NCI-H82 (cell line): ENCODE results near the gene CABYR.

Source experiments
- DNase-seq: peaks from one replicate; lab custom pipeline; 2025; lab: John Stamatoyannopoulos, UW

The CABYR gene

DNA sequence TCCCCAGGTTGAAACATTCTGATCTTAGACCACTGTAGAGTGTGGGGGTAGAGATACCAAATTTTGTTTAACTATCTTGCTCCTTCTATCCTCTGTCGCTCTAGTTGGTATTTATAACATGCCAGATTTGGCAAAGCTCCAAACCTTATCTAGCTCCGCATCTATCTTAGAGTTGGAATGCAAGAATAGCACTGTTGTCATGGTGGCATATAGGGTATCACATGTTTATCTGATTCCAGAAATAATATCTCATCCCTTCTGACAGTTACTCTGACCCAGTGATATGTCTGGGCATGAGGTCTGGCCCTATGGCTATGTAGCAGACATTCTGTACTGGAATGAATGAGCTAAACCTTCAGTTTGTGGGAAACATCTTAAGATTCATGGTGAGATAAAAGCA lies 51.7 kb downstream of the CABYR start:
- DNase-seq, result no peak

DNA sequence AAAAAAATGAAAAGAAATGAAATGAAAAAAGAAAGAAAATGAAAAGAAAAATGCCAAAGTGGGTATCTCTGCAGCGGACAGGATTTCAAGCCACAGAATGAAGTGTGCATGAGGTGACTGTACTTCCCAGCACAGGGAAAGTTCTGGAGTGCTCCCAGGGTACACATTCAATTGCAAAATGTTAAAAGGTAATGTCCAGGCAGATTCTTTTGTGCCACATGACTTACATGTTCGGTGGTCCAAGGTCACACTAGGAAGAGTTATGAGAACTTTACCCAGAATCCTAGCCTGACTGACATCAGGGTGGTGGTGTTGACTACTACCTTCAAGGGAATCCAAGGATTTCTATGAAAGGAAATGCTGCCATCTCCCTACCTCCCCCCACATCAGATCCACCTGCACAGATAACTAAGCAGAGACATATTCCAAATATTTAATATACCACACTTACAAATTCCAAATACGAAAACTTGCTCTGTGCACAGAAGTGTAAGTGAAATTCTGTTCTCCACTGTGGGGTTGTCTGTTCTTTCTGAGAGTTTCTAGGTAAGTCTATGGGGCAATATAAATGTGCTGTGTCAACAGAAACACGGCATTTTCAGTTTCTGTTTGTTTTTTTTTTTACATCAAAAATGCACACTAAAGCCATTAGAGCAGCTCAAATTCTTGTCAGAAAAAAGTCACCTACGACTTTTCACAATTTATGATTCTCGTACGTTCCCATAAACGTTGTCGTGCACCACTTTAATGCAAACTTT lies 56.6 kb downstream of the CABYR start:
- no peak for DNase-seq

DNA sequence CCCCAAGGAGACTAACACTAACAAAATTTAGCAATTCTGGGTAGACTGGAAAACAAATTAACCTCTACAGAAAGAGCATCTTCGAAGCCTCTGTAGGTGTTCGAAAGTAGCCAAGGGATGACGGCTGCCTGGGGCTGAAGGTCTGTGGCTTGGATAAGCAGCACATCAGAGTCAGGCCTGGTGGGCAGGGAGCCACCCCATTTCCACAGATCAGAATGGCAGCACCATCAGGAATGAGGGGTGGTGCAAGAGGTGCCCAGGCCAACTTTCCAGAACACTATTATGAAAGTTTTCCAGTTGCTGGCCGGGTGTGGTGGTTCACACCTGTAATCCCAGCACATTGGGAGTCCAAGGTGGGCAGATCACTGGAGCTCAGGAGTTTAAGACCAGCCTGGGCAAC lies 57.9 kb downstream of the CABYR start:
- DNase-seq, result no peak

DNA sequence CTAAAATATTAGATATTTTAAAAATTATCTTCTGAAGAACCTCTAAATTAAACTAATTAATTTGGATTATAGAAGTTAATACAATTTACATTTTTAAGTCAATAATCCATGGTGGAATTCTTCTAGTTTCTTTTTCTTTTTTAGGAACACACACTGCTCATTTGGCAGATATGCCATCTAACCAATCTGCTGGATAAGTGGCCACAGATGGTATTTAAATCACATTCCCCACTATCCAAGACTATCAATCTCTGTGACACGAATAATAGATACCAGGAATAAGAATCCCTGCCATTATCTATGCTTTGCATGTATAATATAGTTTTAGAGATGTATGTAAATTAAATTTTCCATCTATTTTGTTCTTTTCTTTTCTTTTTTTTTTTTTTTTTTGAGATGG lies 58.5 kb downstream of the CABYR start:
- DNase-seq, result no peak

DNA sequence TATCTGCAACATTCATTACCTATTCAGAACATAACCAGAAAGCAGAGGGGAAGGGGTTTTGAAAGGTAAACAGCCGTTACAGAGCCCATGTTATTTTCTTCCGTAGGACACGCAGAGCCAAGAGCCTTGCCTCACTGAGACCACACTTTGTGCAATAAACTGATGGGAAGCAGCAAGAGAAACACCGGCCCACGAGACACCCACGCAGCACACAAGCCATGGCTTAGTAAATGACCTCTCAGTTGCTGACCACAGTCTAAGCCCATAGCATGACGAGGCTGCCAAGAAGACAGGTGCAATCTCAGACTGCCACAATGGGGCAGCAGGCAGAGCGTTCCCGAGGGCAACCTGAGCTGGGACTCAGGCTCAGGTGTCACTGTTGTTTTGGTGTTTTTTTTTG lies 59.6 kb downstream of the CABYR start:
- no peak for DNase-seq

DNA sequence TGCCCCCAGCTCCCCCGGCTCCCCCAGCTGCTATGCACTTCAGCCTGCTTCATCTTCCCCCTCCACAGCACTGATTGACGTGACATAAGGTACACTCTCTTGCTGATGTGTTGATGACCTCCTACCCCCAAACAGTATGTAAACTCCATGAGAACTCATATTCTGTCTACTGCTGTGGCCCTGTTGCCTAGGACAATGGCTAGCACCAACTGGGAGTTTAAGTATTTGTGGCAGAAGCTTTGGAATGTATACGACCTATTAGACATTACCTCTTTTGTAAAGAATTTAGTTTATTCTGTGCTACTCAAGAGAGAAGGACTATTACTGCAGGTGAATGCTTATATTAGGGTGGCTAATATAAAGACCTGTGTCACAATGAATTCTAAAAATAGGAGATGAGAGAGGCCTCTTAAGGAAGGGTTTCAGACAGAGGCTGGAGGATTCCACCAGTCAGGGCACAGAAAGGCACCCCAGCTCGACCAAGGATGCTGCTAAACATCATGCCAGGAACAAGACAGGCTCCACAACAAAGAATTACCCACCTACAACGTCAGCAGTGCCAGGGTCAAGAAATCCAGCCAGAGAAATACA lies 60.6 kb downstream of the CABYR start:
- DNase-seq, result no peak

DNA sequence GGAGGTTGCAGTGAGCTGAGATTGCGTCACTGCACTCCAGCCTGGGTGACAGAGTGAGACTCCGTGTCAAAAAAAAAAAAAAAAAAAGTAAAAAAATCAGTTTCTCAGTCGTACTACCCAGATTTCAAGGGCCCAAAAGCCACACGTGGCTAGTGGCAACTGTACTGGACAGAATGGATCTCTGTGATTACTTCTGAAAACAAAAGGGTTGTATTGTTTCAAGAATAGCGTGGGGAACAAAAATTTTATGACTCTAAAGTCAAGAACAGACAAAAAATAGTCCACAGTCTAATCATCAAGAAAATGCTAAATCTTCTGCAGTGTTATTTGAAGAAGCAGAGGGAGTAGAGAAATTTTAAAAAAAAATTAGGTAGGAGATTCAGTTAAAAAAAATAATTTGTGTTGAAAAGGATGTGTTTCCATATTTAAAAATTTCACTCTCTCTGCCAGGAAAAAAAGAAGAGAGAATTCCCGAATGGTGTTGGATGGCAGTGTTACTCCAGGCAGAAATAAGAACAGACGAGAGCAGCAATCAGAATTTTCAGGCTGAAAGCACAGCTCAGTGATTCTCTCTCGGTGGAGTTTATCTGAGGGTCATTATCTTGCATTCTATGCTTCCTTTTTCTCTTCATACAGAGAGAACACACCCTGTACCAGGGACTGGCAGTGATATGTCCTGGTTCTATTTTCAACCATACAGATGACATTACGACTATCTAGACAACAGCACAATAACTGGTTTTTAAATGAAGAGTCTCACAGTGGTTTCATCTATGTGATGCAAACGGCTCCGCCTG lies 61.8 kb downstream of the CABYR start:
- no peak for DNase-seq

DNA sequence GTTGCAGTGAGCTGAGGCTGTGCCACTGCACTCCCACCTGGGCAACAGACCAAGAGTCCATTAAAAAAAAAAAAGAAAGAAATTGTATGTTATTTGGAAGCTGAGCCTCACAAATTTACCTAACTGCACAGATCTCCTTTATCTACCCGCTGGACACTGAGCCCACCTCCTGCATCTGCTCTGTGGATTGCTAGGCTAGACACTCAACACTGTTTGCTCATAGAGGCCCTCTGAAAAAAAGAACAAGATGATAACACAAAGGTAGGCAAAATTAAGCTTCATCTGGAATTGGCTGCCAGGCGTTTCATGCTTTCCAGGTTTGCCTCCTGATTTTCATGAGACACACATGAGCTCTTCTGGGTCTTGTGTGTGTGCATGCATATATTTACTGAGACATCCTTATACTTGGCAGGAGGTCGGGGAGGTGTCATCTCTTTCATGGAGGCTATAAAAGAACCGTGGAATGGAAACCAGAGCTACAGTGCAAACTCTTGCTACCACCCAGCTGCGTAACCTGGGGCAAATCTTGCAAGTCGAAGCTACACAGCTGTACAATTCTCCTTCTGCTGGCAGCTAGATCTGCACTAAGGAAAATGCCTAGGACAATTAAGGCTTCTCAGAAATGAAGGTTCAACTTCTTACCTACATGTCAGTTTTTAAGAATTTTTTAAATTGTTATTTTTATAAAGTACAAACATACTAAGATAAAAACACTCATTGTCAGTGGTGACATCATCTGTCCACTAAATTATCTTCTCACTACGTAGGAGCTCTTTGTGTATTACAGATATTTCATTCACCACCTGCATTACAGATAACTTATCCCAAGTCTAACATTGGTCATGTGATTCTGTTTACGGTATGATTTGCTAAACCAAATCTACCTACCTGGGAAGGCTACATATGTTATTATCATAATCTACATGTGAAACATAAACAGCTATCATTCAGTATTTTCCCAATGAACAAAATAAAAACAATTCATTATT lies 63.1 kb downstream of the CABYR start:
- no peak for DNase-seq

DNA sequence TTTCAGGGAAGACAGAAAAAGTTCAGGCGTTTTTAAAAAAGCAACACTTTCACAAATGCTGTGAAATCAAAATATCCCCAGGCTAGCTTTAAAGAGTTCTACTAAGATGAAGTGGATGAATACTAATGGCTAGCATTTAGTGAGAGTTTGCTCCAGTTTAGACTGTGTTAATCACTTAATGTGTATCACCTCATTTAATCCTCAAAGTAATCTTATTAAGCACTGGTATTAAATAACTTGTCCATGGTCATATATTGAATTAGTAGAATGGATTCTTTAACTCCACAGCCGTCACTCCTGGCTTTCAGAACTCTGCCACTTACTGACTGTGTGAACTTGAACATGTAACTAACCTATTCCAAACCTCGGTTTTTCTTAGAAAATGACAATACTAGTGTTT lies 66.0 kb downstream of the CABYR start:
- peak; percentile 89 for DNase-seq

DNA sequence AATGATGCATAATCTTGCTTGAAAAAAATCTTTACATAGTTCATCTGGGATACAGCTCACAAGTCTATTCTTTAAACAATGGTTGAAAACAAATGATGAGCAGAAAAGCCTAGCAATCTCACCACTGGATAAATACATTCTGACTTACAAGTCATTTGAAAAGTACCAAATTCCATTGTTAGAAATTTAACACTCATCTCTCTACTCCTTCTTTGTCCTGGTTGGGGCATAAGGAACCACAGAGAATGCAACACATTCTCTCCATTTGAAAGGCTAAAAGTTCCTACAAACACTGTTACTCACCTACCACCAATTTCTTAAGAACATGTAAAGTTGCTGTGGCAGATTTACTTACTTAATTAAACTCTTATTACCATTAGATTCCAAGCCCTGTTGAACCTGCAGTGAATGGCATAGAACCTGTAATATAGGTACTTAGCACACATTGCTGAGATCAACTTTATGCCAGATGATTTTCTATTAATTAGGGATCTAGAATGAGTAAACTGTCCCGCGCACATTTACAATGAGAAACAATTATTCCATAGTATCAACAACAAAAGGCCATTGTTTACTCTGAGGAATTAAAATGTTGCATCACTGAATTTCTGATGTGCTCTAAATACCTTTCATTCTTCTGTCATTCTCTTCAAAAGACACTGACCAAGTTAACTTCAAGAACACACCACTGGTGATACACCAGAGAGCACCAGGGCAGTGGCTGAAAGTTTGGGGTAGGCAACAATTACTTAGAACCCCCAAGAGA lies 69.6 kb downstream of the CABYR start:
- DNase-seq, result no peak

DNA sequence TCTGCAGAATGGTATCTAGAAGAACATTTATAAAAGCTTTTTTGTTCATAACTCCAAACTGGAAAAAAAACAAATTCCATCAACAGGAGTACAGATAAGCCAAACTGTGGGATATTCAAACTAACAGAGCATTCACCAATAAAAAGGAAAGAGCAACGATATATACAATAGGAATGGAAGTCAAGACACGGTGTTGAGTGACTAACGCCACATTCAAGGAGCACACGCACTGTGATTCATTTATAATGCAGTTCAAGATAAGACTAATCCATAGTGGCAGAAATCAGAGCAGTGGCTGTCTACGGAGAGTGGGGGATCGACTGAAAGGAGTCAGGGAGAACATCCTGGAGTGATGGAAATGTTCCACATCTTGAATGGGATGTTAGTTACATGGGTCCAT lies 70.7 kb downstream of the CABYR start:
- peak; percentile 16 for DNase-seq
